GM12878 (cell line): ENCODE data around the gene C15orf62. TPM values are rescaled to one million over a fixed set of nuclear protein-coding genes. Genes with fewer than 3 reads are reported as not detected.
A peak's percentile ranks its signal among the peaks of the same experiment; 100 is the strongest.

Experiments
- HDAC6 ChIP-seq: fragments of 200-600 bp; sonication (generic); IDR thresholded peaks from one replicate; pipeline ENCODE4 v1.8.0; 2017; ENCODE audit warnings: antibody characterized with exemption; ENCODE audit not compliant: unreplicated experiment
- IKZF2 ChIP-seq, 2 experiments: fragments of 450-650 bp; IDR thresholded peaks; 2 replicates each; pipeline ENCODE4 v1.6.1; 2017; ENCODE audit warnings: mild to moderate bottlenecking in 2 of 2, moderate library complexity in 2 of 2
- KDM1A ChIP-seq: fragments of 200-600 bp; sonication (generic); IDR thresholded peaks from 2 replicates; pipeline ENCODE4 v1.6.1; 2016; ENCODE audit warnings: borderline replicate concordance
- MLLT1 ChIP-seq: fragments of 450-650 bp; IDR thresholded peaks from 2 replicates; pipeline ENCODE4 v1.6.1; 2016; ENCODE audit warnings: mild to moderate bottlenecking
- NR2C1 ChIP-seq: fragments of 450-650 bp; IDR thresholded peaks from 2 replicates; pipeline ENCODE4 v1.6.1; 2017; ENCODE audit warnings: antibody characterized with exemption, mild to moderate bottlenecking, moderate library complexity
- TCF7 ChIP-seq: IDR thresholded peaks from 2 replicates; pipeline ENCODE4 v1.6.1; 2014; ENCODE audit warnings: antibody characterized with exemption, borderline replicate concordance
- ZBTB40 ChIP-seq: fragments of 450-650 bp; IDR thresholded peaks from 2 replicates; pipeline ENCODE4 v1.6.1; 2016; ENCODE audit warnings: mild to moderate bottlenecking, moderate library complexity, borderline replicate concordance
- ZNF274 ChIP-seq: IDR thresholded peaks from one replicate; pipeline ENCODE4 v1.8.0; 2011; ENCODE audit not compliant: insufficient read length, insufficient read depth
- ZNF592 ChIP-seq: fragments of 450-650 bp; IDR thresholded peaks from 2 replicates; pipeline ENCODE4 v1.6.1; 2017; ENCODE audit warnings: mild to moderate bottlenecking, moderate library complexity
- ZNF687 ChIP-seq: fragments of 450-650 bp; IDR thresholded peaks from 2 replicates; pipeline ENCODE4 v1.6.1; 2017; ENCODE audit warnings: mild to moderate bottlenecking, moderate library complexity
- polyA plus RNA-seq, 11 experiments: library from polyadenylated mRNA; depleted of rRNA in 4 of 11; unstranded in 6 of 11; stranded (reverse) in 5 of 11; fragments of >200 nt; fragmentation: Nextera tagmentation in 4 of 11; fragmentation: Illumina TruSeq in 1 of 11; extraction: Ambion mirVana in 4 of 11; extraction: Trizol in 1 of 11; gene quantifications; 1 replicate in 1 of 11; 2 replicates in 10 of 11; pipeline versions ENCODE4 v1.2.1 to v1.2.3, GENCODE V29; 2011 to 2016; ENCODE audit warnings: inconsistent platforms in 2 of 11, missing spikeins in 2 of 11, low read depth in 1 of 11
- total RNA-seq, 4 experiments: library from RNA; depleted of rRNA in 3 of 4; stranded (reverse); fragments of >200 nt in 3 of 4; fragmentation: Illumina TruSeq in 1 of 4; extraction: Trizol in 1 of 4; gene quantifications; 2 replicates each; pipeline versions ENCODE4 v1.2.1 to v1.2.3, GENCODE V29; 2013 to 2021

Gene C15orf62
- total and polyA plus RNA-seq, 10 of the 15 experiments (the other 5 are each of a cell fraction or from before 2014, with no cell fraction given), result 0.06 to 0.68 (median 0.40) TPM; not detected in 1

- TF ChIP-seq ZNF592 (no peak), MLLT1 (peak; percentile 39; the same call in 1 of the 2 replicates), TCF7 (no peak), ZBTB40 (no peak; the same call in 1 of the 2 replicates), ZNF274 (no peak), NR2C1 (peak; percentile 27; the same call in 1 of the 2 replicates), ZNF687 (no peak; the same call in 1 of the 2 replicates), KDM1A (no peak), IKZF2 (IDR thresholded peaks at IDR 0.05) (no peak; a peak in 1 of 4 replicates), HDAC6 (no peak)
Observed at GRCh38 chr15:40754883-40755811, 14.6 kb upstream of the C15orf62 start, which contains the start of gene RMDN3 (continued).
